ENCODE measurements around the gene SOAT2. TPM values are rescaled to one million over a fixed set of nuclear protein-coding genes. Genes with fewer than 3 reads are reported as not detected.
"Not testable (repeated sequence)": the region's sequence is repeated elsewhere in the genome, so short reads cannot be mapped to it uniquely, and the experiment has no call there.

SOAT2 gene
- total RNA-seq, 1 donor from 2014 or later: not detected

DNA sequence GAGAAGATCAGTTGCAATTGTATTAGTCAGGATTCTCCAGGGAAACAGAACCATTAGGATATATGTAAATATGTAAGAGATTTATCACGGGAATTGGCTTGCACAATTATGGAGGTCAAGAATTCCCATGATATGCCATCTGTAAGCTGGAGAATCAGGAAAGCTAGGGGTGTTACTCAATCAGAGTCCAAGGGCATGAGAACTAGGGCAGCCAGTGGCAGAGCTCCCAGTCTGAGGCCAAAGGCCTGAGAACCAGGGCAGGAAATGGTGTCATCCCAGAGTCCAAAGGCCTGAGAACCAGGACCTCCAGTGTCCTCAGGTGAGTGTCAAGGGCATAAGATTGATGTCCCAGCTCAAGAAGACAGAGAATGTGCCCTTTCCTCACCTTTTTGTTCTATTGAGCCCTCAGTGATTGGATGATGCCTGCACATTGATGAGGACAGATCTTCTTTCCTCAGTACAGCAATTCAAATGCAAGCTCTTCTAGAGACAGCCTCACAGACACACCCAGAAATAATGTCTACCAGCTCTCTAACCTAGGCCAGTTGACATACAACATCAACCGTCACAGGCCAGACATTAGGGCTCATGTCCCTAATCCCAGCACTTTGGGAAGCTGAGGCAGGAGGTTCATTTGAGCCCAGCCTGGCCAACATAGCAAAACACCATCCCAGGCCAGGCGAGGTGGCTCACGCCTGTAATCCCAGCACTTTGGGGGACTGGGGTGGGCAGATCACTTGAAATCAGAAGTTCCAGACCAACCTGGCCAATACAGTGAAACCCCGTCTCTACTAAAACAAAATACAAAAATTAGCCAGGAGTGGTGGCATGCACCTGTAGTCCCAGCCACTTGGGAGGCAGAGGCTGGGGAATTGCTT is 42.3 kb downstream of the SOAT2 start:
- no peak for DNase-seq (ENCODE audit: low read depth, low spot score)

GRCh38 chr12:53147181-53147580 is 43.9 kb downstream of the SOAT2 start:
- DNase-seq (ENCODE audit: low read depth, low spot score): no peak

GRCh38 chr12:53147653-53148052 is 44.4 kb downstream of the SOAT2 start:
- DNase-seq (ENCODE audit: low read depth, low spot score): no peak

GRCh38 chr12:53151039-53151438 is 47.8 kb downstream of the SOAT2 start:
- DNase-seq (ENCODE audit: low read depth, low spot score): no peak

GRCh38 chr12:53152390-53152789 is 49.1 kb downstream of the SOAT2 start:
- no peak for DNase-seq (ENCODE audit: low read depth, low spot score)

DNA sequence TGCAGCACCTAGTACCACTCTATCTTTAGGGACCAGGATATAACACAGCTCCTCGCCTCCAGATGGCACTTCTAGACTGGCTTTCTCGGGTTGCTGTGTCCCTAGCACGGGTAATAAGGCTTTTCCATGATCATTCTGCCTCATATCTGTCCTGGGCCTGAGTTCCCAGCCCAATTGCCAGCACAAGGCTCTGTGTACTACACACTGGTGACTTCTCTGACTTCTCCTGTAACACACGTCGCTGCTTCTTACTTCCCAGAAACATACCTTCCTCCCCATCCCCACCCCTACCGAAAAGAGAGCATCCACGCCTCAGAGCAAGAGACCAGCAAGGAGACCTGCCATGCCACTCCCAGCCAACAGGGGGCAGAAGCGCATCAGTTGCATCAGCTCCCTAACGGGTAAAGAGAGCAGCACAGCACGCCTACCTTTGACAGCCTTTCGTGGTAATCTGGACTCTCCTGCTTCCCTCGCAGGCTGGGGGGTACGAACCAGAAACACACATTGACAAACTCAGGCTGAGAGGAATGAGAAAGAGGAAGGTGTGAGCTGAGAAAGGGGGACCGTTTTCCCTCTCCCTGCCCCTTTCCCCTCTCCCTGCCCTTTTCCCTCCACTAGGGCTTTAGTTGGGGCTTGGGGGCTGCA is 56.0 kb downstream of the SOAT2 start:
- DNase-seq (ENCODE audit: low read depth, low spot score): no peak

DNA sequence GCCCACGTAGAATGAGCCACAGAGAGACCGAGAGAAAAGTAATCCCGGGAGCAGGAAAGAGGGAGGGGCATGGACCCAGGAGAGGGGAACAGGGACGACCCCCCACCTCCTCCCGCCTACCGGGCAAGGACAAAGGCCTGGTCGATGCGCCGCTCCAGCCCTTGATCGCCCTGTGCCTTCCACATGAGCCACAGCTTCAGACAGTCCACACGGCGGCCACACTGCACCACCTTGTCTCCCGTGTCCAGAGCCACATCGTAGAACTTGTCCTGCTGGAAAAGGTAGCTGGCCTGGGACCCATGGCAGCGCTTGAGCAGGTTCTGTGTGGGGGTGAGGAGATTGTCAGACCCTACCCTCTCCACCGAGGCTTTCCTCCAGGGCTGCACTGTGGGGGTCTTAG is 56.7 kb downstream of the SOAT2 start:
- no peak for DNase-seq (ENCODE audit: low read depth, low spot score)

DNA sequence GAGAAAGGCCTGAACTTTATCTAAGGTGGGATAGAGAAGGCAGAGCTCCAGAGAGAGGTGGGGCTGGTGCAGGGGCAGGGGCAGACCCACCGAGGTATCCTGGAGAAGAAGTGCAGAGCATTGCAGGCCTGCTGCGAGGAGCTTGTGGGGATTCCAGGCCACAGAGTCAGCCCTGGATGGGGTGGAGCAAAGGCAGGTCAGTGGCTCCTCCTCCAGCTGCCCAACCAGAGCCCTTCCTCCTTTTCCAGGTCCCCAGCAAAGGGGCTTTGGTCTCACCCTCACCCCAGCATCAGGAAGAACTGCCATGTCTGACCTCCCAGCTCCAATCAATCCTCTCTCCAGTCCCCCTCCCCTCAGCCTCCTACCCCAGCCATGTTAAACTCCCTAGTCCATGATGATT is 57.4 kb downstream of the SOAT2 start:
- DNase-seq (ENCODE audit: low read depth, low spot score): no peak

DNA sequence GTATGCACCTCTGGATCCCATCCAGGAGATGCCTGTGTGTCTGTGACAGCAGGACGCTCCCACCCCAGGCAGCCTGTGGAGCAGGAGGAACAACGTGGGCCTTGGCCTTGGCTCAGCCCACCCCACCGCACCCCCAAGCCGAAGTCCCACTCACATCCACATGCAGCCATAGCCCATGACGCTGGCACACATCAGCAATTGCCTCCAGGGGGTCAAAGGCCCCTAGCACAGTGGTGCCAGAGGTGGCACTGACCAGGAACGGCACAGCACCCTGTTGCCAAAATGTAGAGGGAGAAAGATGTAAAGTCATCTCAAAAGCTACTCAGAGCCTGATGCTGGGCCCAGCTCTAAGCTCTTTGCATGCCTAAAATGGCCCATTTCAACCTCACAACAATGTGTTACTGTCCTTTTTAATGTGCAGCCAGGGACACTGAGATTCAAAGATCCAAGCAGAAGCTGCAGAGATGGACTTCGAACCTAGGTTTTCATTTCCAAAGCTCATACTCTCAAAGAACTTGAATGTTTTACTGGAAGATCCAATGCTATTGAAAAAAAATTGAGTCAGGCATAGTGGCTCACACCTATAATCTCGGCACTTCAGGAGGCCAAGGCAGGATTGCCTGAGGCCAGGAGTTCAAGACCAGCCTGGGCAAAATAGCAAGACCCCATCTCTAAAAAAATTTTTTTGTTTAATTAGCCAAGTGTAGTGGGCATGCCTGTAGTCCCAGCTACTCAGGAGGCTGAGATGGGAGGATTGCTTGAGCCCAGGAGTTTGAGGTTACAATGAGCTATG is 58.0 kb downstream of the SOAT2 start:
- no peak for DNase-seq (ENCODE audit: low read depth, low spot score)

GRCh38 chr12:53163008-53163407 is 59.7 kb downstream of the SOAT2 start:
- not testable (repeated sequence) for DNase-seq (ENCODE audit: low read depth, low spot score)

- no peak for DNase-seq (ENCODE audit: low read depth, low spot score)
Measured at GRCh38 chr12:53166837-53167236, 63.6 kb downstream of the SOAT2 start.

DNA sequence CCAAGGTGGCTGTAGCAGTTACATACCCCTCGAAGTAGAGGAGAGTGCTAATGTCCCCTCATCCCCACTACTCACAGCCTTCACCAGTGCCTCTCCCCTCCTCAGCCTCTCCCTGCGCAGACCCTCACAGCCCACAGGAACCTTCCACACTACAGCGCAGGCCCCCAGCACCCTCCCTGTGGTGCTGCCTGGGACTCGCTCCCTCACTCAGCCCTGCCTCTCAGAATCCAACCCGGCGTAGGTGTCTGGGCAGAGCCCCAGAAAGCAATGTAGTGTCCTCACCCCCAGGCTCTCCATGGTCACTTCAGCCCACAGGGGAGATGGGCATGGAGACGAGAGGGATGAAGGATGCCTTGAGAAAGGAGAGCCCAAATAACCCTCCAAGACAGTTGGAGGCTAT is 66.4 kb downstream of the SOAT2 start:
- DNase-seq (ENCODE audit: low read depth, low spot score): no peak

DNA sequence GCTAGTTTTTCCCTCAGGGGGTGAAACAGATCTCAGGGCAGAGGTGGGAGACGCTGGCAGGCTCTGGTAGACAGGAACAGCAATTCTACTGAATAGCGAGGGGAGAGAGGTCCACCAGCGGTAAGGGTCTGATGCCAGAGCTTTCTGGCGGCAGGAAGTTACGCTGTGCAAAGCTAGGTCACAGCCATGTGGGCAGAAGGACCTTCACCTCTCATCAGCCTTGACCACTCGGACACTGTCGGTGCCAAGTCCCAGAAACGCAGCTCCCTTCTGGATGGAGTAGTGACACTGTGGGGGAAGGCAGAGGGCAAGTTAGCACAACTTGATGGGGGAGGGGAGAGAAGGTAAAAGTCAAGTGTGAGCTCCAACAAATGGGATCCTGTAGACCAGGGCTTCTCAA is 66.9 kb downstream of the SOAT2 start:
- DNase-seq (ENCODE audit: low read depth, low spot score): no peak

DNA sequence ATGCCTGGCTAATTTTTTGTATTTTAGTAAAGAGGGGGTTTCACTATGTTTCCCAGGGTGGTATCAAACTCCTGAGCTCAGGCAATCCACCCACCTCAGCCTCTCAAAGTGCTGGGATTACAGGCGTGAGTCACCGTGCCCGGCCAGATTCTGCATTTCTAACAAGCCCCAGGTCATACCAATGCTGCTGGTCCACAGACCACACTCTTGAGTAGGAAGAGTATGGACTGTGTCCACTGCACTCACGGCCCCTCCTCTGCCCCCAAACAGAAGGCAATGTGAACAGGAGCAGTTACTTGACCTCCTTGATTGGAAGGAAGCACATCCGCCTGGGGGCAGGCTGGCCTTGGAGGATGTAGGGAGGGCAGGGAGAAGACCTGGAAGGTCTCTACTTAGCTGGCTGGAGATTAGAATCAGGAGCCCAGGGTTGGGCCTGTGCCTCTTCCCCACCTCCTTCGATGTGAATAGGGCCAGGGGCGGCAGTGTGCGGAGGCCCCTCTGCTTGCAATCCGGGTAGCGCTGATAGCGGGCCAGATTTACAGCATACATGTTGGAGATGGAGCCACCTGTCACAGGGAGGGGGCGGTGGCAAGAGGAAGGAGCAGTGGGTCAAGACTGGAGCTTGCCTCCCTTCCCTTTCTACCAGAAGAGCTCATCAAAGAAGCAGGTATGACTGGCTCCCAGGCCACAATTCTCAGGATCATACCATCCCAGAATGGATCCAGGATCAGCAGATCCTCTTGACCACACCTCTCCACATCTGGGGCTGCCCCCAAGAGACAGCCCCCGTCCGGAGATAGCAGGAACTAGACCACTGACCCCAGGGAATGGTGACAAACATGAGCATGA is 67.8 kb downstream of the SOAT2 start:
- no peak for DNase-seq (ENCODE audit: low read depth, low spot score)

DNA sequence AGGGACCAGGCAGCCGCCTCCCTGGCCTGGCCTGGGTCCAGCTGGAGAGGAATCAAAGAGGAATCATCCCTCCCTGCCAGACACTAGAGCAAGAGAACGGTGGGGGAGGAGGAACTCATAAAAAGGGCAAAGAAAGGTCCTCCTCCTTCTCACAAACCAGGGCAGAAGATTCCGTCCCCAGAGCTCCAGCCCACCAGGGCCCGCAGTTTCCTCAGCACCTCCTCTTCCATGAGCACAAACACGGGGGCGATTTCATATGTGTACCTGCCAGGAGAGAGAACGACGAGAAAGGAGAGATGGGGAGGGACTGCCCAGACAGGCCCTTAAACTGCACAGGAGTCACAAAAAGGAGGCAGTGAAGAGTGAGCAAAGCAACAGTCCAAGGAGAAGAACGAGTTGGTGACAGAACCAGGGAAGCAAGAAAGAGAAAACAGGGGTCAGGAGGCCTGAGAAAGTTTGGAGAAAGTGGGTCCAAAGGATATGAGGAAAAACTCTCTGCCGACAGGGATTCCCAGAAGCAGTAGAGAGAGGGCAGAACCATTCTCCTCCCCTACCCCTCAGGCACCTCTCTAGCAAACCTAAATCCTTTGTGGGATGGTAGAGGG is 68.5 kb downstream of the SOAT2 start:
- no peak for DNase-seq (ENCODE audit: low read depth, low spot score)

GRCh38 chr12:53172352-53172751 is 69.1 kb downstream of the SOAT2 start:
- DNase-seq (ENCODE audit: low read depth, low spot score): no peak

DNA sequence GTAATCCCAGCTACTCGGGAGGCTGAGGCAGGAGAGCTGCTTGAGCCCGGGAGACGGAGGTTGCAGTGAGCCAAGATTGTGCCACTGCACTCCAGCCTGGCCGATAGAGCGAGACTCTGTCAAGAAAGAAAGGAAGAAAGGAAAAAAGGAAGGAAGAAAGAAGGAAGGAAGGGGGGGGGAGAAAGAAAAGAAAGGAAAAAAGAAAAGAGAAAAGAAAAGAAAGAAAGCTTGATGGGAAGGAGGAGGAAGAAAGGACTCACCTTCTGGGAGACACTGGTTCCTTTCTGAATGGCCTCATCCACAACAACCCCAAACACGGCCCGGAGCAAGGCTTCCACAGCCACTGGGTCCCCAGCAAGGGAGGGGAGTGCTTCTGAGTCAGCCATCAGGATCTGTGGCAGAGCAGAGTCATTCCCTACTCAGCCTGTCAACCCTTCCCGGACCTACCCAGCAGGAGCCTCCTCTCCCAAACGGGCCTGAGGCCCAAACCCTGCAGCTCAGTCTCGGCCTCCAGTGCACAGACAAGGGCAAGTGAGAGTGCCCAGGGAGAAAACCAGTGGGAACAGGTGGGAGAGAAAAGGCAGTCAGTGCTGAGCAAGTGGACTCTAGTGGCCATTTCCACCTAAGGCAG is 69.9 kb downstream of the SOAT2 start:
- no peak for DNase-seq (ENCODE audit: low read depth, low spot score)

Measured in pulmonary artery endothelial cell (primary cell).